Tibial nerve (tissue), 4 donors: ENCODE measurements around the gene RUSC1. TPM values are rescaled to one million over a fixed set of nuclear protein-coding genes. Genes with fewer than 3 reads are reported as not detected.

Experiments used
- DNase-seq, 2 donors: peaks; one replicate each; pipeline ENCODE4 v3.0.0-alpha.2; 2019; ENCODE audit warnings: low spot score in 2 of 2
- H3K27ac ChIP-seq, 4 donors: fragments of 200-600 bp; sonication (generic) in 3 of 4; one replicate each; pipeline ENCODE4 v1.5.1; 2017 to 2019; ENCODE audit warnings: mild to moderate bottlenecking in 1 of 4
- H3K27me3 ChIP-seq, 2 donors: fragments of 200-600 bp; sonication (generic) in 1 of 2; one replicate each; pipeline versions ENCODE4 v1.5.1 to v1.6.0; 2017 to 2019
- H3K36me3 ChIP-seq, 3 donors: fragments of 200-600 bp; sonication (generic); one replicate each; pipeline ENCODE4 v1.5.1; 2018 to 2019
- H3K4me1 ChIP-seq, 4 donors: fragments of 200-600 bp; sonication (generic) in 3 of 4; one replicate each; pipeline ENCODE4 v1.5.1; 2017 to 2019
- H3K4me3 ChIP-seq, 4 donors: fragments of 200-600 bp; sonication (generic) in 3 of 4; one replicate each; pipeline ENCODE4 v1.5.1; 2017 to 2019; ENCODE audit warnings: mild to moderate bottlenecking in 1 of 4, moderate library complexity in 1 of 4
- H3K9me3 ChIP-seq, 4 donors: fragments of 200-600 bp; sonication (generic) in 3 of 4; one replicate each; pipeline ENCODE4 v1.5.1; 2017 to 2019
- EP300 ChIP-seq, 2 donors: sonication (generic); formaldehyde crosslinking; IDR thresholded peaks; one replicate each; pipeline ENCODE4 v1.6.1; 2017; ENCODE audit warnings: antibody characterized with exemption in 2 of 2, mild to moderate bottlenecking in 1 of 2
- POLR2A ChIP-seq, 2 donors: fragments of 450-650 bp; IDR thresholded peaks; one replicate each; pipeline ENCODE4 v1.6.1; 2017; ENCODE audit warnings: antibody characterized with exemption in 2 of 2, mild to moderate bottlenecking in 2 of 2, moderate library complexity in 2 of 2
- WGBS, 2 donors: methylation state at CpG; one replicate each; pipeline ENCODE4 v1.1.5; 2018; 5-methylcytosine and 5-hydroxymethylcytosine counted together
- total RNA-seq, 4 donors: library from RNA; depleted of rRNA; stranded (reverse); fragments of >200 nt; gene quantifications; one replicate each; pipeline ENCODE4 v1.1.0, GENCODE V29; 2016
- TF ChIP-seq, protein P1 (sequence below), 5 experiments: fragments of 200-600 bp in 3 of 5; fragments of 450-650 bp in 2 of 5; sonication (generic) in 3 of 5; IDR thresholded peaks; one replicate each; pipeline ENCODE4 v1.5.1; 2016 to 2019; ENCODE audit warnings: antibody characterized with exemption in 5 of 5, mild to moderate bottlenecking in 3 of 5, moderate library complexity in 2 of 5

The RUSC1 gene
- total RNA-seq, 4 donors from 2014 or later = 22.2 to 36.0 (median 26.5) TPM

DNA sequence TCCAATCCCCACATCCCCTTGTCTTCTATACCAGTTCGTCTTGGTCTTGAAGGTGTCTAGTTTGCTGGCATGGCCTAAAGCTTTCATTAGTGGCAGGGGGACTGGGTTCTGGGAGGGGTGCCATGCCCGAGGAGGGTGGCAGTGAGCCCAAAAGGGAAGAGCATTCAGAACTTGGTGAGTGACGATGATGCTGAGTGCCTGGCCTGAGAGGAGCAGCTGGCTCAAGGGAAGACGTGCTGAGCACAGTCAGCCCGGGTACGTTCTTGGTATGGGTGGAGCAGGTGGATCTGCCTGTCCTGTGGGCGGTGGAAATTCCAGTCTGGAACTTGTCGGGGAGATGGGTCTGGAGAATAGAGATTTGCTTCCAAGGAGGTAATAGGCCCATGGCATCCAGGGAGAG lies 7.4 kb upstream of the RUSC1 start:
- Histone ChIP-seq H3K36me3 (peaks cover 0 to 71% (median 3%) of the 10 kb centered on the region in 3 donors), H3K27ac (no peak overlapping the region), H3K4me1 (peaks cover 0 to 20% (median 12%) of the 10 kb centered on the region in 4 donors), H3K4me3 (no peak overlapping the region), H3K9me3 (no peaks in the 10 kb centered on the region), H3K27me3 (no peaks in the 10 kb centered on the region)
- TF ChIP-seq, protein P1, sequence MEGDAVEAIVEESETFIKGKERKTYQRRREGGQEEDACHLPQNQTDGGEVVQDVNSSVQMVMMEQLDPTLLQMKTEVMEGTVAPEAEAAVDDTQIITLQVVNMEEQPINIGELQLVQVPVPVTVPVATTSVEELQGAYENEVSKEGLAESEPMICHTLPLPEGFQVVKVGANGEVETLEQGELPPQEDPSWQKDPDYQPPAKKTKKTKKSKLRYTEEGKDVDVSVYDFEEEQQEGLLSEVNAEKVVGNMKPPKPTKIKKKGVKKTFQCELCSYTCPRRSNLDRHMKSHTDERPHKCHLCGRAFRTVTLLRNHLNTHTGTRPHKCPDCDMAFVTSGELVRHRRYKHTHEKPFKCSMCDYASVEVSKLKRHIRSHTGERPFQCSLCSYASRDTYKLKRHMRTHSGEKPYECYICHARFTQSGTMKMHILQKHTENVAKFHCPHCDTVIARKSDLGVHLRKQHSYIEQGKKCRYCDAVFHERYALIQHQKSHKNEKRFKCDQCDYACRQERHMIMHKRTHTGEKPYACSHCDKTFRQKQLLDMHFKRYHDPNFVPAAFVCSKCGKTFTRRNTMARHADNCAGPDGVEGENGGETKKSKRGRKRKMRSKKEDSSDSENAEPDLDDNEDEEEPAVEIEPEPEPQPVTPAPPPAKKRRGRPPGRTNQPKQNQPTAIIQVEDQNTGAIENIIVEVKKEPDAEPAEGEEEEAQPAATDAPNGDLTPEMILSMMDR (IDR thresholded peaks at IDR 0.05) = no peak
- no peak for TF ChIP-seq EP300 (IDR thresholded peaks at IDR 0.05)
- no peak for TF ChIP-seq POLR2A (IDR thresholded peaks at IDR 0.05)
- WGBS, 2 donors = 81 to 82% methylated on average over 8 of the region's 8 CpGs
- DNase-seq = no peak

DNA sequence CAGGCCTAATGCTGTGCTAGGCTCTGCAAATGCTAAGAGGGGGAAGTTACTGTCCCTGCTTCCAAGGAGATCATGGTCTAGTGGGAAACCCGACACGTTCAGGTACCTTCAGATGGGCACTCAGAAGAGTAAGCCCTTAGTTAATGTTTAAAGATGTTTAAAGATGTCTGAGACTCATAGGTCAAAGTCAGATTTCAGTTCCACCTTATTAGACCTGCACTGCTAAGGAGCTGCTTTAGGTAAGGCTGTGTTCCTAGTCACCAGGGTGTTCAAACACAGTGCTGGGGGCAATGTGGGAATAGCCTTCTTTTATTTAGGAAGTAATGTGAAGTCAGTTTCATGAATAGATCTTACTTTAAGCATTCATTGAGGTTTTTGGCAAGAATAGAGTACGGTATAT lies 3.8 kb upstream of the RUSC1 start:
- no peak for TF ChIP-seq POLR2A (IDR thresholded peaks at IDR 0.05)
- TF ChIP-seq EP300 (IDR thresholded peaks at IDR 0.05) = no peak
- TF ChIP-seq, protein P1 (IDR thresholded peaks at IDR 0.05) = no peak
- H3K27ac ChIP-seq = no peak overlapping the region
- no peak overlapping the region for H3K4me3 ChIP-seq
- H3K36me3 ChIP-seq = peaks cover 0 to 67% (median 4%) of the 10 kb centered on the region in 3 donors
- WGBS, 2 donors = 88 to 89% methylated on average over 3 of the region's 3 CpGs
- peaks cover 0 to 25% (median 9%) of the 10 kb centered on the region in 4 donors for H3K4me1 ChIP-seq
- DNase-seq = no peak
- H3K27me3 ChIP-seq = no peaks in the 10 kb centered on the region
- H3K9me3 ChIP-seq = no peaks in the 10 kb centered on the region

DNA sequence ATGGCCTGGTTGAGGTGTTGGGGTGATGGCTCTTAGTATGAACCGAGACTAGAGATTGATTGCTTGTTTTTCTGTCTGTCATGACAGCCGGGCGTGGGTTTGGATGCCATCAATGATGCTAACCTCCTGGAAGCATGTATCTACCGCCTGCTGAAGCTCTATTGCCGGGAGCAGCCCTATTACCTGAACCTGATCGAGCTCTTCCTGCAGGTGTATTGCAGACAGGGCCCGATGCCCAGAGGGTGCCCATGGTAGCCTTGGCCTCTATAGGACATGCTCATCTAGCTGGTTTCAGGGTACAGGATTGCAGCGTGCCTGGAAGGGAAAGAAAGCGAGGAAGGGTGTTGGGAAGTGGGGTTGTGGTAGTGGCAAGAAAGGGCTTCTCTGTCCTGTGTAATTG lies 2.6 kb upstream of the RUSC1 start:
- Histone ChIP-seq H3K4me1 (peaks cover 0 to 35% (median 14%) of the 10 kb centered on the region in 4 donors), H3K36me3 (peaks cover 0 to 56% (median 4%) of the 10 kb centered on the region in 3 donors), H3K4me3 (no peak overlapping the region), H3K27ac (no peak overlapping the region), H3K27me3 (no peaks in the 10 kb centered on the region), H3K9me3 (no peaks in the 10 kb centered on the region)
- no peak for TF ChIP-seq POLR2A (IDR thresholded peaks at IDR 0.05)
- TF ChIP-seq, protein P1 (IDR thresholded peaks at IDR 0.05) = no peak
- no peak for TF ChIP-seq EP300 (IDR thresholded peaks at IDR 0.05)
- 90% methylated on average over 9 of the region's 9 CpGs for WGBS, 2 donors
- DNase-seq = no peak

DNA sequence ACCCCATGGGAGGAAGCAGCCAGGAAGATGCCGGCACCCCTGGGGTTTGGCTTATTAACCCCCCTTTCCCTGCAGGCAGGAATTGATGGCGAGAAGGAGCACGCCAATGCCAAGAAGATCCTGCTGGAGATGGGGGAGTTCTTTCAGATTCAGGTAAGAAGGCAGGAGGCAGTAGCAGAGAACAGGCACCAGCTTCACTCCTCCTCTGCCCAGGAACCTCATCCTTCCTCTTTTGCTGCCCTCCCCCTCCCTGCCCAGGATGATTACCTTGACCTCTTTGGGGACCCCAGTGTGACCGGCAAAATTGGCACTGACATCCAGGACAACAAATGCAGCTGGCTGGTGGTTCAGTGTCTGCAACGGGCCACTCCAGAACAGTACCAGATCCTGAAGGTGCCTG lies 1.2 kb upstream of the RUSC1 start:
- DNase-seq = no peak
- no peaks in the 10 kb centered on the region for H3K9me3 ChIP-seq
- H3K4me3 ChIP-seq = no peak overlapping the region
- no peaks in the 10 kb centered on the region for H3K27me3 ChIP-seq
- 65 to 86% methylated on average over 5 of the region's 5 CpGs for WGBS, 2 donors
- TF ChIP-seq POLR2A (IDR thresholded peaks at IDR 0.05) (no peak), EP300 (IDR thresholded peaks at IDR 0.05) (no peak)
- TF ChIP-seq, protein P1 (IDR thresholded peaks at IDR 0.05) = no peak
- H3K36me3 ChIP-seq = peaks cover 0 to 41% (median 4%) of the 10 kb centered on the region in 3 donors
- H3K27ac ChIP-seq = peak overlapping the region in 1 of 4 donors; percentile 100
- H3K4me1 ChIP-seq = peaks cover 0 to 35% (median 14%) of the 10 kb centered on the region in 4 donors

DNA sequence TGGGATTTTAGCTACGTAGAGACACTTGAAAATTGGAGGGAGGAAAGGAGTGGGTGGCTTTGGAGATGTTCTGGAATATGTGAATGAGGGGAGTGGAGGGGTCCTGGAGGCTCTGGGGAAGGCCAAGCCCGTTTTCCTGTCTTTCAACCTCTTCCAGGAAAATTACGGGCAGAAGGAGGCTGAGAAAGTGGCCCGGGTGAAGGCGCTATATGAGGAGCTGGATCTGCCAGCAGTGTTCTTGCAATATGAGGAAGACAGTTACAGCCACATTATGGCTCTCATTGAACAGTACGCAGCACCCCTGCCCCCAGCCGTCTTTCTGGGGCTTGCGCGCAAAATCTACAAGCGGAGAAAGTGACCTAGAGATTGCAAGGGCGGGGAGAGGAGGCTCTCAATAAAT lies 442 bp upstream of the RUSC1 start:
- Histone ChIP-seq H3K27me3 (no peaks in the 10 kb centered on the region), H3K27ac (peak overlapping the region; percentile 96 to 100 (median 98)), H3K4me3 (peak overlapping the region; percentile 31 to 89 (median 62)), H3K4me1 (peaks cover 0 to 39% (median 17%) of the 10 kb centered on the region in 4 donors), H3K36me3 (peaks cover 0 to 34% (median 4%) of the 10 kb centered on the region in 3 donors), H3K9me3 (no peaks in the 10 kb centered on the region)
- no peak for DNase-seq
- TF ChIP-seq POLR2A (IDR thresholded peaks at IDR 0.05) (no peak), EP300 (IDR thresholded peaks at IDR 0.05) (no peak)
- TF ChIP-seq, protein P1 (IDR thresholded peaks at IDR 0.05) = no peak
- WGBS, 2 donors = 31 to 39% methylated on average over 11 of the region's 11 CpGs
